LNCaP clone FGC (cell line): Measurements from ENCODE around the gene UBR2.

Experiments used
- DNase-seq: peaks from one replicate; pipeline ENCODE4 v3.0.0-alpha.2; 2011; ENCODE audit warnings: low read depth
- H3K4me3 ChIP-seq: 2 replicates; pipeline ENCODE4 v1.5.1; 2011; ENCODE audit warnings: mild to moderate bottlenecking, low read depth, low read length, control low read depth
- TF ChIP-seq, protein P1 (sequence below): IDR thresholded peaks from 2 replicates; pipeline ENCODE4 v1.5.1; 2012; ENCODE audit warnings: mild to moderate bottlenecking; ENCODE audit not compliant: control insufficient read depth, insufficient read depth; ENCODE audit errors: extremely low read depth

Gene UBR2

DNA sequence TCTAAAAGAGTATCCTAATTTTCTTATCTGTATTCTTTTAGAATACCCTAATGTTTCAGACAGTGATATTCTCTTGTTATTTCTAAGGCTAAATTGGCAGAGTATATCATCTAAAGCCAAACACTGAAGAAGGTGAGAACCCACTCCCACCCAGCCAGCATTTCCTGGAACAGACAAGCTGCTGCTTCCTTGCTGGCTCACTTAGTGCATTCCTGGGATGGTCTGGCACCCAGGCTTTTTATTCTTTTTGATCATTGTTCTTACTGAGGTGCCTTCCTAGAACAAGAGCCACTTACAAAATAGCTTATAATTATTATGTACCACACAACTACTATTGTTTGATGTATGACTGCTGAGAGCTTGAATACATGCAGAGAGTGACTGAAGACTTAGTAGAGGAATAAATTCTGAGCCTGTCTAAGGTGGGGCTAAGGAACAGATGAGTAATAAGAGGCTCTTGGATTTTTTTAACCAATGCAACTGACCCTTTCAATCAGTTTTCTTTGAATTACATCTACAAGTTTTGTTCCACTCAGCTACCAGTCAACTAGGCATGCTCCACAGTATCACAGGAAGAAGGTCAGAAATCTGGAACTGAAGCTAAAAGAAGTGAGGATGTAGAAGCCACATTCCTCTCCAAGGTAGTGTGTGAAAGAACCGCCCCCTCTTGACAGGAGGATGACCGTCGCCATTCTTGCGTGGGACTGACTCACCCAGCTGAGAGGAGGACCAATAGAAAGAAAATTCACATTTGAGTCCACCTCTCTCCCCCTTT, 128.5 kb downstream of the UBR2 start:
- peak; percentile 7 for DNase-seq
- no peak overlapping the region for H3K4me3 ChIP-seq
- TF ChIP-seq, protein P1, sequence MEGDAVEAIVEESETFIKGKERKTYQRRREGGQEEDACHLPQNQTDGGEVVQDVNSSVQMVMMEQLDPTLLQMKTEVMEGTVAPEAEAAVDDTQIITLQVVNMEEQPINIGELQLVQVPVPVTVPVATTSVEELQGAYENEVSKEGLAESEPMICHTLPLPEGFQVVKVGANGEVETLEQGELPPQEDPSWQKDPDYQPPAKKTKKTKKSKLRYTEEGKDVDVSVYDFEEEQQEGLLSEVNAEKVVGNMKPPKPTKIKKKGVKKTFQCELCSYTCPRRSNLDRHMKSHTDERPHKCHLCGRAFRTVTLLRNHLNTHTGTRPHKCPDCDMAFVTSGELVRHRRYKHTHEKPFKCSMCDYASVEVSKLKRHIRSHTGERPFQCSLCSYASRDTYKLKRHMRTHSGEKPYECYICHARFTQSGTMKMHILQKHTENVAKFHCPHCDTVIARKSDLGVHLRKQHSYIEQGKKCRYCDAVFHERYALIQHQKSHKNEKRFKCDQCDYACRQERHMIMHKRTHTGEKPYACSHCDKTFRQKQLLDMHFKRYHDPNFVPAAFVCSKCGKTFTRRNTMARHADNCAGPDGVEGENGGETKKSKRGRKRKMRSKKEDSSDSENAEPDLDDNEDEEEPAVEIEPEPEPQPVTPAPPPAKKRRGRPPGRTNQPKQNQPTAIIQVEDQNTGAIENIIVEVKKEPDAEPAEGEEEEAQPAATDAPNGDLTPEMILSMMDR, result no peak

DNA sequence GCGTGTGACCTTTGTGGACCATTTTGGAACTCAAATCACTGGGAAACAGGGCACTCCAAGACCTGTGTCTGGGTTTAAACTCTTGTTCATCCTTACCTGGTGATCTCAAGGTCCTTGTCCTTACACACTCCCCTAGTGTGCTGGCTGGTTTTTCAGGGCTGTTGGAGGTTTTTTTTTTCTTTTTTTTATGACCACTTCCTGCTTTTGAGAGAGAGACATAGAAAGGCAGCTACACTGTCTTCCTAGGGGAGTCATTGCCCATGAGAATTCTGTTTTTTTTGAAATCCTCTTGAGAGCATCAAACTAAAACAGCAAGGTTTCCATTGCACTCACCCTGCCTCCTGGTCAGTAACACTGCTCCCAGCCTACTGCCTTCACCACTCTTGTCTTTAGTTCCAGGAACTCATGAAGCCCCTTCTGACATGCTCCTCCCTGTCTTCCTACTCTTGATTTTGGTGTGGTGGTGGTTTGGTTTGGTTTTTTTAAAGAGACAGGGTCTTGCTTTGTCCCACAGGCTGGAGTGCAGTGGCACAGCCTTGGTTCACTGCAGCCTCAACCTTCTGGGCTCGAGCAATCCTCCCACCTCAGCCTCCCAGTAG, 130.0 kb downstream of the UBR2 start:
- no peak overlapping the region for H3K4me3 ChIP-seq
- no peak for DNase-seq
- TF ChIP-seq, protein P1, result no peak

DNA sequence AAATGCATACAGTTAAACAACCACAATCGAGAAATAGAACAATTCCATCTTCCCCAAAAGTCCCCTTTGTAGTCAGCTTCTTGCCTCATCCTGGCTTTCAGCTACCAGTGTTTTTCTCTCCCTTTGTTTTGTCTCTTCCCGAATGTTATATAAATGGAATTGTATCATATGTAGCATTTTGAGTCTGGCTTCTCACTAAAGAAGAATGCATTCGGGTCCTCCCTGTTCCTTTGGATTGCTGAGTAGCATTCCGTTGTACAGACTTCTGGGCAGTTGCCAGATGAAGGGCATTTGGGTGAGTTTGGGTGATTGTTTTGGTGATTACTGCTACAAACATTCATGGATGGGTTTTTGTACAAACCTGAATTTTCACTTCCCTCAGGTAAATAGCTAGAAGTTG, 130.8 kb downstream of the UBR2 start:
- TF ChIP-seq, protein P1, result no peak
- no peak overlapping the region for H3K4me3 ChIP-seq
- no peak for DNase-seq

DNA sequence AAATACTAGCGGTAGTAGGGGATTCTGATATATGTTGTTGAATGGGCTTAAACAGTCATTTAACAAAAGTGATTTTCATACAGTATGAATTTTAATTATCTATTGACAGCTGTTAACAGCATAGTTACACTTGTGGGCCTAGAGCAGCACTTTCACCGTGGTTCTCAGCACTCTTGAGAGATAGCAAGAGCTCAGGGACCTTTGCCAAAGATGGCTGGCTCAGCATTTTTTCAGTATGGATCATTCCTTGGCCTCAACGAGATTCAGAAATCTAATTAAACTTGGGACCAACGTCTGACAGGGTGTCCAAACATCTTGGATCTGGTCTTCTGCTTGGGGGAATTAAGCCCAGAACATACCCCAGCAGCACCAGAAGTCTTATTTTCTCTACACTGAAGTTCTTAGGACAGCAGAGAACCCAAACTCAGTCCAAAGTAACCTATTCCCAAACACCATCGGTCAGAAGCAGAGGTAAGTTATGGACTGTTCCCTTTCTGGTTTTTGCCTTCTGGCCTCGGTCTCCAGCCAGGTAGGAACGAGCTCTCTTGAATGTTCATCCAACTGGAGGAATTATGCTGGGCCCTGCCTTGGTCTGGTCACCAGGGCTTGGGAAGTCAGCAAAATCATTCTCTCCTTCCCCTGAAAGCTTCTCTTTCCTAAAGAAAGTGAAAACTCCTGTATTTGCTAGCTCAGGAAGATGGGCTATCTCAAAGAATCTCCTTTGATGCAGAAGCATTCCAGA, 132.9 kb downstream of the UBR2 start:
- TF ChIP-seq, protein P1, result no peak
- no peak for DNase-seq
- no peak overlapping the region for H3K4me3 ChIP-seq

DNA sequence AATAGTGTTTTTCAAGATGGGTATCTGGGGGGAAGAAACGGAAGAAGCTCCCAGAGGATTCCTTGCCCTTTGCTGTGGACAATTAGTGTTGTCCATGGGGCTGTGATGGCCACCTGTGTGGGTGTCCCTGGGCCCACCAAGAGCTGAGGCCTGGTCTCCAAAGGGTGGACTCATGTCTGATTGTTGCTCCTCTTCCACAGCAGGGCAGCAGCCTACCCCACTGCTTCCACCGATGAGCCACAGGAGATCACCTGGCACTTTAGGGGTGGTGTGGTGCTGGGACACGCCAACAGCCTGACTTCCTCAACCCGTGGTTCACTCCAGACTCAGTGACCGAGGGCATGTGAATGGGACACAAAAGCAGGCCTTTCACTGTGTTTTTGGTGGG, 133.4 kb downstream of the UBR2 start:
- TF ChIP-seq, protein P1, result no peak
- H3K4me3 ChIP-seq, result no peak overlapping the region

DNA sequence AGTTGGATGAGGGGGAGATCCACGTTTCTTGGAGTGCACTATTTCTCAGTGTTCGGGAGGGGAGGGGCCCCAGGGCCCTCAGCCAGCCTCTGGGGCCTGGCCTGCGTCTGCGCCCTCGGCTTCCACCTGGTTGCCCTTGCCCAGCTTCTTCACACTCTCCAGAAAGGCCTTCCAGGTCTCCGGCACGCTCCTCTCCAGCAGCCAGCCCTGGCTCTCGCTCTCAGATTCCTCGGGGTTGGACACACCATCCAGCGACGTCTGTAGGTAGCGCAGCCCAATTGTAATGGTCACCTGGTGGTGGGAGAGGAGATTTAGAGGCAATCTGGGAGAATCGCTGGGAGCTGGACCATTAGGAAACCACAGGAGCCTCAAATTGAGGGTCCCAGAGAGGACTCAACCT, 134.4 kb downstream of the UBR2 start:
- DNase-seq, result no peak
- TF ChIP-seq, protein P1, result no peak
- no peak overlapping the region for H3K4me3 ChIP-seq

More for the DNA sequence above, 133.4 kb downstream of the UBR2 start:
- DNase-seq, result no peak
